GM12873 (cell line): Measurements from ENCODE around the gene C16orf54.

Experiments
- CTCF ChIP-seq: IDR thresholded peaks from 2 replicates; pipeline ENCODE4 v1.5.1; 2012; ENCODE audit warnings: low read depth, mild to moderate bottlenecking, moderate library complexity, low read length, control low read depth; ENCODE audit not compliant: insufficient read depth; ENCODE audit errors: missing control alignments

C16orf54 gene

DNA sequence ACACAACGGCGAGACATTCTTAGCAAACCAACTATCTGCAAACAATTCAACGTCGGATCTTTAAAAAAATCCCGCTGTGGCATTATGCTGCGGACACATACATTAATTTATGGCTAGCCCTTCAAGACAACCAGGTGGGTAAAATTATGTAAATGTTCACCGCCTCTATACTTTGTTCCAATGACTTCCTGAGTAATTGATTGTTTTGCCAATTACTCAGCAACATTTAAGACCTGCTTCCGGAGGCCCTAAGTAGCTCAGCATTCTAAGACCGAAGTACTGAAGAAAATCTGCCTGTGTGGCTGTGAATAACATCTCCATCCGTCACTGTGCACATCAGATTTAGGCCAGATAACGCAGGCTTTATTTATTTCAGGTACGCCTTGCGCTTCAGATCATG lies 43.5 kb downstream of the C16orf54 start:
- TF ChIP-seq CTCF, result no peak

- no peak for TF ChIP-seq CTCF
These were observed 44.6 kb downstream of the C16orf54 start for GRCh38 chr16:29701214-29701555.

DNA sequence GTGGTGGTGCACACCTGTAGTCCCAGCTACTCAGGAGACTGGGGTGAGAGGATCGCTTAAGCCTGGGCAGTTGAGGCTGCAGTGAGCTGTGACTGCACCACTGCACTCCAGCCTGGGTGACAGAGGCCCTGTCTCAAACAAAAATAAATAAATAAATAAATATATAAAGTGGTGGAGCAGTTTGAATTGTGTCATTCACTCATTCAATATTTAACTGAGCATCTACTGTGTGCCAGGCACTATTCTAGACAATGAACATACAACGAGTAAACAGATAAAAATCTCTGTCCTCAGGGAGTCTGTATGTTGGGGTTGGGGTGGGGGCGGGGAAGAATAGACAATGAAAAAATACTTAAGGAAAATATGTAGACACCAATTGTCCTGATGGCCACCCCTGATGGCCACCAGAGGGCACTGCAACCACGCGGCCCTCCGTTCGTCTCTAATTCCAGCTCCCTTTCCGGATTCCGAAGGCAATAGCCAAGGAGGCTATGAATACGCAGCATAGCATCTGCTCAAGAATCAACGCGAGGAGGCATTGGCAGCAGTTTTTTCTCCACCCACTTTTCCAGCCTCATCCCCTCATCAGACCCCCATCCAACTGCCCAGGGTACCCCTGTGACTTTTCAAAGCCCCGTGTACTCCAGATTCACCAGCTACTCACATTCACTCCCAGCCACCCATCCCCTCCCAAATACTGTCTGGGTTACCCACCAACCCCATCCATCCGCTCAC lies 45.4 kb downstream of the C16orf54 start:
- TF ChIP-seq CTCF, result peak; percentile 83

DNA sequence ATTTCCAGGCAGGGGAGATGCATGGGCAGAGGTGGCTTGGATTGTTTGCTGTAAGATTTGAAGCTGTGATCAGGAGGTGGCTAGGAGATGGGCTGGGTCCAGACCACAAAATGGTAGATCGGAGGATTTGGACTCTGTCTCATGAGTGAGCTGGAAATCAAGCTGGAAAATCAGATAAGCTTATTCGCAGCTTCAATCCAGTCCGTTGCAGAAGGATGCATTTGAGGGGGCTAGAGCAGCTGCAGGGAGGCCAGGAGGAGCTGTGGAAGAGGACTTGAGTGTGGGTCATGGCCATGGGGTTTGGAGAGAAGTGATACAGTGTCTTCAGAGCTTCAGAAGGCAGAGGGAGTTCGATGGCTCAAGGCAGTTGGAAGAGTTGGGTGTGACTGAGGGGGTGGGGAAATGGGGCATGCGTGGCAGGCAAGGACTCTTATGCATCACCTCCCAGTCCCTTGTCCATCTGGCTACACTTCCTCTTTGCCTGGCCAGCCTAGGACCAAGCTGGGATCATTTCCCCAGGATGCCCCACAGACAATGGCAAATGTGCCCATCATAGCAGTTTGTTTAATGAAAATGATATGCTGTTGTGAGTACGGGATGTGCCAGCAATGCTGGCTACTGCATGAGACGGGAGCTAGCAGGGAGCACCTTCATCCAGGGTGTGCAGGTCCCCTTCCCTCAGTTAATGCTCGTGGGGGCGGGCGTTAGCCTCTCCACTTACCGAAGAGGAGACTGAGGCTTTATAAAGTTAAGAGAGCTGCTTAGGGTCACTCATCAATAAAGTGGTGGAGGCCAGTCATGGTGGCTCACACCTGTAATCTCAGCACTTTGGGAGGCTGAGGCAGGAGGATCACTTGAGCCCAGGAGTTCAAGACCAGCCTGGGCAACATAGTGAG lies 46.2 kb downstream of the C16orf54 start:
- no peak for TF ChIP-seq CTCF

GRCh38 chr16:29698484-29699323 lies 47.1 kb downstream of the C16orf54 start:
- no peak for TF ChIP-seq CTCF

GRCh38 chr16:29698042-29698441 lies 47.7 kb downstream of the C16orf54 start:
- no peak for TF ChIP-seq CTCF

- no peak for TF ChIP-seq CTCF
These were observed 48.4 kb downstream of the C16orf54 start for GRCh38 chr16:29697391-29697790.
